H1 (cell line): ENCODE results near the gene UBE2E1. TPM values are rescaled to one million over a fixed set of nuclear protein-coding genes. Genes with fewer than 3 reads are reported as not detected.

Experiments used
- CTCF ChIA-PET: fragments of 300-600 bp; sonication (Branson Sonifier 250); formaldehyde crosslinking; loops from one replicate; lab custom pipeline; 2021; ENCODE audit not compliant: partially characterized antibody; lab: Charles Lee
- POLR2A ChIA-PET: fragments of 300-600 bp; sonication (Branson Sonifier 250); formaldehyde crosslinking; loops from one replicate; lab custom pipeline; 2021; ENCODE audit warnings: inconsistent platforms; ENCODE audit not compliant: partially characterized antibody; lab: Charles Lee
- DNase-seq, 2 experiments: peaks; one replicate each; pipeline versions ENCODE4 v3.0.0 to v3.0.0-alpha.2; 2010 to 2022; ENCODE audit warnings: low spot score in 2 of 2, low read depth in 1 of 2, mixed read lengths in 1 of 2
- FAIRE-seq: peaks from 2 replicates; lab custom pipeline; 2011; peaks lifted over from hg19 to GRCh38; lab: Jason Lieb, UNC
- H2AFZ ChIP-seq: 2 replicates; pipeline ENCODE4 v1.8.1; 2012; ENCODE audit warnings: low read length, inconsistent platforms
- H2AK5ac ChIP-seq: 2 replicates; pipeline ENCODE4 v1.6.1; 2013; ENCODE audit warnings: low read depth, low read length
- H2BK120ac ChIP-seq: replicated peaks from 2 replicates; pipeline ENCODE3; 2013; ENCODE audit warnings: low read depth, low read length, inconsistent platforms
- H2BK12ac ChIP-seq: 2 replicates; pipeline ENCODE4 v1.6.1; 2013; ENCODE audit warnings: low read depth, low read length
- H2BK15ac ChIP-seq: 2 replicates; pipeline ENCODE4 v1.6.1; 2013; ENCODE audit warnings: low read length
- H2BK20ac ChIP-seq: 2 replicates; pipeline ENCODE4 v1.6.1; 2013; ENCODE audit warnings: low read length
- H2BK5ac ChIP-seq: 2 replicates; pipeline ENCODE4 v1.6.1; 2013; ENCODE audit warnings: low read depth, low read length
- H3K14ac ChIP-seq: 2 replicates; pipeline ENCODE4 v1.6.1; 2013; ENCODE audit warnings: inconsistent platforms; ENCODE audit not compliant: insufficient read length
- H3K18ac ChIP-seq: 2 replicates; pipeline ENCODE4 v1.6.1; 2013; ENCODE audit warnings: low read length; ENCODE audit errors: extremely low read depth
- H3K23ac ChIP-seq: 2 replicates; pipeline ENCODE4 v1.6.1; 2013; ENCODE audit warnings: inconsistent platforms; ENCODE audit not compliant: insufficient read length
- H3K23me2 ChIP-seq: 2 replicates; pipeline ENCODE4 v1.6.1; 2013; ENCODE audit warnings: low read depth, low read length
- H3K27ac ChIP-seq: 2 replicates; pipeline ENCODE4 v1.6.1; 2011; ENCODE audit warnings: low read depth, low read length, inconsistent platforms
- H3K27me3 ChIP-seq, 4 experiments: replicated peaks in 1 of 4; 1 replicate in 1 of 4; 2 replicates in 3 of 4; pipeline versions ENCODE4 v1.6.1 to v1.8.1; 2011 to 2013; ENCODE audit warnings: low read length in 3 of 4, mild to moderate bottlenecking in 3 of 4, inconsistent platforms in 2 of 4, mixed read lengths in 2 of 4, moderate library complexity in 1 of 4; ENCODE audit not compliant: control insufficient read depth in 3 of 4, insufficient read depth in 3 of 4; ENCODE audit errors: extremely low read depth in 1 of 4
- H3K36me3 ChIP-seq, 4 experiments: 2 replicates each; pipeline versions ENCODE4 v1.6.1 to v1.8.1; 2011 to 2013; ENCODE audit warnings: mild to moderate bottlenecking in 4 of 4, low read length in 3 of 4, moderate library complexity in 2 of 4, control low read depth in 1 of 4, inconsistent platforms in 1 of 4; ENCODE audit not compliant: insufficient read depth in 4 of 4, control insufficient read depth in 2 of 4
- H3K4ac ChIP-seq: replicated peaks from 2 replicates; pipeline ENCODE3; 2013; ENCODE audit warnings: low read length, low read depth, mixed read lengths, inconsistent platforms; ENCODE audit not compliant: insufficient read length
- H3K4me1 ChIP-seq, 4 experiments: replicated peaks in 1 of 4; 1 replicate in 1 of 4; 2 replicates in 3 of 4; pipeline versions ENCODE4 v1.6.1 to v1.8.1; 2011 to 2013; ENCODE audit warnings: low read length in 3 of 4, inconsistent platforms in 2 of 4, mixed read lengths in 1 of 4; ENCODE audit not compliant: insufficient read depth in 4 of 4, control insufficient read depth in 3 of 4
- H3K4me2 ChIP-seq, 2 experiments: 2 replicates each; pipeline versions ENCODE4 v1.6.1 to v1.8.1; 2011 to 2013; ENCODE audit warnings: low read depth in 2 of 2, low read length in 2 of 2, control low read depth in 1 of 2, inconsistent platforms in 1 of 2, mild to moderate bottlenecking in 1 of 2; ENCODE audit not compliant: insufficient read depth in 1 of 2
- H3K4me3 ChIP-seq, 4 experiments: fragments of 200-600, 300-600 bp in 1 of 4; sonication (generic), shearing (Covaris generic), sonication (Bioruptor Twin) in 1 of 4; 2 replicates each; pipeline versions ENCODE4 v1.5.1 to v1.8.1; 2011 to 2016; ENCODE audit warnings: low read length in 4 of 4, low read depth in 3 of 4, control low read depth in 2 of 4, inconsistent platforms in 2 of 4, mild to moderate bottlenecking in 2 of 4, mixed read lengths in 1 of 4, moderate library complexity in 1 of 4; ENCODE audit not compliant: insufficient read depth in 2 of 4; ENCODE audit errors: extremely low read depth in 1 of 4
- H3K56ac ChIP-seq: replicated peaks from 2 replicates; pipeline ENCODE3; 2013; ENCODE audit warnings: low read depth, mild to moderate bottlenecking, mixed read lengths, low read length, inconsistent platforms; ENCODE audit not compliant: insufficient read length
- H3K79me1 ChIP-seq: 2 replicates; pipeline ENCODE4 v1.6.1; 2013; ENCODE audit warnings: low read depth, low read length, control low read depth
- H3K79me2 ChIP-seq, 2 experiments: 2 replicates each; pipeline versions ENCODE4 v1.6.1 to v1.8.1; 2012 to 2013; ENCODE audit warnings: low read length in 2 of 2, mild to moderate bottlenecking in 2 of 2, inconsistent platforms in 1 of 2; ENCODE audit not compliant: insufficient read depth in 2 of 2, control insufficient read depth in 1 of 2
- H3K9ac ChIP-seq, 4 experiments: replicated peaks in 1 of 4; 1 replicate in 1 of 4; 2 replicates in 3 of 4; pipeline versions ENCODE4 v1.6.1 to v1.8.1; 2011 to 2013; ENCODE audit warnings: low read depth in 3 of 4, low read length in 3 of 4, control low read depth in 2 of 4, mild to moderate bottlenecking in 2 of 4, moderate library complexity in 2 of 4, inconsistent platforms in 1 of 4; ENCODE audit errors: extremely low read depth in 1 of 4
- H3K9me3 ChIP-seq, 2 experiments: 2 replicates each; pipeline versions ENCODE4 v1.6.1 to v1.8.1; 2012 to 2013; ENCODE audit warnings: mild to moderate bottlenecking in 2 of 2, moderate library complexity in 2 of 2, control low read depth in 1 of 2, inconsistent platforms in 1 of 2, low read depth in 1 of 2, low read length in 1 of 2, mixed read lengths in 1 of 2; ENCODE audit not compliant: insufficient read depth in 2 of 2
- H4K20me1 ChIP-seq, 2 experiments: replicated peaks in 1 of 2; 2 replicates each; pipeline versions ENCODE3 to v1.8.1; 2011 to 2013; ENCODE audit warnings: inconsistent platforms in 2 of 2, low read length in 2 of 2, mild to moderate bottlenecking in 1 of 2; ENCODE audit not compliant: insufficient read depth in 2 of 2, control insufficient read depth in 1 of 2
- H4K5ac ChIP-seq: 2 replicates; pipeline ENCODE4 v1.6.1; 2013; ENCODE audit warnings: low read length, low read depth, mixed read lengths, inconsistent platforms; ENCODE audit not compliant: insufficient read length
- H4K8ac ChIP-seq: 2 replicates; pipeline ENCODE4 v1.8.0; 2013; ENCODE audit warnings: mild to moderate bottlenecking, moderate library complexity, low read length, inconsistent platforms; ENCODE audit not compliant: insufficient read depth; ENCODE audit errors: extremely low read depth
- H4K91ac ChIP-seq: replicated peaks from 2 replicates; pipeline ENCODE3; 2013; ENCODE audit warnings: low read length, mixed read lengths, inconsistent platforms; ENCODE audit not compliant: insufficient read length
- BCL11A ChIP-seq, 2 experiments: IDR thresholded peaks; one replicate each; pipeline ENCODE4 v1.6.1; 2011; ENCODE audit warnings: low read depth in 2 of 2, low read length in 2 of 2, mild to moderate bottlenecking in 2 of 2
- EP300 ChIP-seq, 2 experiments: IDR thresholded peaks; 1 replicate in 1 of 2; 2 replicates in 1 of 2; pipeline ENCODE4 v1.6.1; 2011 to 2012; ENCODE audit warnings: low read depth in 2 of 2, low read length in 2 of 2, mild to moderate bottlenecking in 2 of 2, borderline replicate concordance in 1 of 2, inconsistent platforms in 1 of 2, moderate library complexity in 1 of 2
- GABPA ChIP-seq: IDR thresholded peaks from 2 replicates; pipeline ENCODE4 v1.6.1; 2011; ENCODE audit warnings: mild to moderate bottlenecking, low read length, moderate library complexity, borderline replicate concordance; ENCODE audit not compliant: insufficient read depth
- GTF2F1 ChIP-seq: IDR thresholded peaks from 2 replicates; pipeline ENCODE4 v1.6.1; 2012; ENCODE audit warnings: low read depth, low read length, improper control_type of control experiment, borderline replicate concordance
- NANOG ChIP-seq: IDR thresholded peaks from 2 replicates; pipeline ENCODE4 v1.6.1; 2011; ENCODE audit warnings: low read length, low read depth, mild to moderate bottlenecking, inconsistent platforms; ENCODE audit not compliant: insufficient read depth, poor library complexity, severe bottlenecking
- POU5F1 ChIP-seq: IDR thresholded peaks from 2 replicates; pipeline ENCODE4 v1.6.1; 2011; ENCODE audit warnings: low read depth, mild to moderate bottlenecking, low read length, moderate library complexity
- RBBP5 ChIP-seq: IDR thresholded peaks from 2 replicates; pipeline ENCODE4 v1.7.1; 2012; ENCODE audit warnings: low read depth, mild to moderate bottlenecking, inconsistent platforms, low read length, moderate library complexity, borderline replicate concordance
- TCF12 ChIP-seq: IDR thresholded peaks from 2 replicates; pipeline ENCODE4 v1.6.1; 2011; ENCODE audit warnings: low read depth, mild to moderate bottlenecking, low read length
- WGBS, 2 experiments: shearing (Covaris generic) in 1 of 2; methylation state at CpG; one replicate each; pipeline versions ENCODE4 v1.1.6 to v1.1.7; 2013 to 2015; ENCODE audit warnings: low lambda C conversion rate in 2 of 2, mixed read lengths in 2 of 2, inconsistent platforms in 1 of 2, low coverage in 1 of 2, missing lambda C conversion rate in 1 of 2; ENCODE audit not compliant: insufficient replicate concordance in 2 of 2, insufficient coverage in 1 of 2, insufficient read length in 1 of 2; ENCODE audit errors: extremely low coverage in 1 of 2, missing lambda C conversion rate in 1 of 2; 5-methylcytosine and 5-hydroxymethylcytosine counted together
- polyA plus RNA-seq, 7 experiments: library from polyadenylated mRNA; depleted of rRNA in 3 of 7; stranded (reverse) in 5 of 7; unstranded in 2 of 7; fragments of >200 nt in 5 of 7; fragments of 200-250 nt in 2 of 7; gene quantifications; 1 replicate in 5 of 7; 2 replicates in 1 of 7; 4 replicates in 1 of 7; pipeline versions ENCODE4 v1.2.1 to v1.2.3, GENCODE V29; 2011 to 2013; ENCODE audit warnings: missing spikeins in 2 of 7, mixed read lengths in 2 of 7
- total RNA-seq: library from RNA; stranded (reverse); fragmentation: NEBNext Ultra II Directional; extraction: Animal tissue kit (Norgen Biotek cat#: 25700); gene quantifications from 2 replicates; pipeline ENCODE4 v1.2.1, GENCODE V29; 2021

UBE2E1 gene
- total and polyA plus RNA-seq, 2 of the 8 experiments (the other 6 are each of a cell fraction or from before 2014, with no cell fraction given), result 109 to 141 TPM

DNA sequence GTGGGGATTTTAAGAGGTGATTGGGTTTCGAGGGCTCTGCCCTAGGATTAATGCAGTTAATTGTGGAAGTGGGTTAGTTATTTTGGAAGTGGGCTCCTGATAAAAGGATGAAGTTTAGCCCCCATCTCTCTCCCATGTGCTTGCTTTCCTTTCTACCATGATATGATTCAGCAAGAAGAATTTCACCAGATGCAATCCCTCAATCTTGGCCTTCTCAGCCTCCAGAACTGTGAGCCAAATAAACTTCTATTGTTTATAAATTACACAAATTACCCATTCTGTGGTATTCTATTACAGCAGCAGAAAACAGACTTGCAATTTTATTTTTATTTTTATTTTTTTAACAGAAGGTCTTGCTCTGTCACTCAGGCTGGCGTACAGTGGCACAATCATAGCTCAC, 27.3 kb upstream of the UBE2E1 start:
- Histone ChIP-seq H3K23ac (no peak overlapping the region), H3K36me3 (no peaks in the 10 kb centered on the region), H3K9ac (no peak overlapping the region), H4K20me1 (no peaks in the 10 kb centered on the region), H3K4me2 (no peak overlapping the region), H3K4ac (no peak overlapping the region), H3K18ac (no peak overlapping the region), H2AFZ (no peak overlapping the region), H2BK5ac (no peak overlapping the region), H4K8ac (no peak overlapping the region), H2BK12ac (no peak overlapping the region), H2BK20ac (no peak overlapping the region), H2AK5ac (no peak overlapping the region), H3K14ac (no peak overlapping the region), H3K23me2 (no peaks in the 10 kb centered on the region), H2BK15ac (no peak overlapping the region), H2BK120ac (no peak overlapping the region), H3K4me3 (no peak overlapping the region), H3K56ac (no peak overlapping the region), H3K27me3 (no peaks in the 10 kb centered on the region), H3K9me3 (no peaks in the 10 kb centered on the region), H3K4me1 (no peaks in the 10 kb centered on the region), H4K91ac (no peak overlapping the region), H3K27ac (no peak overlapping the region), H4K5ac (no peak overlapping the region), H3K79me1 (no peaks in the 10 kb centered on the region), H3K79me2 (no peaks in the 10 kb centered on the region)
- FAIRE-seq (no peak), DNase-seq (no peak)
- CTCF ChIA-PET, result no interaction called here
- WGBS, 2 experiments, result 85% methylated on average over 2 of the region's 2 CpGs; no CpG with 5 or more reads in 1 of the 2 experiments
- POLR2A ChIA-PET, result no interaction called here
- TF ChIP-seq POU5F1, result no peak
- TF ChIP-seq GTF2F1, result no peak
- no peak for TF ChIP-seq EP300 (IDR thresholded peaks at IDR 0.05; ENCODE audit: borderline replicate concordance in 1 of 2, low read depth in 2 of 2, low read length in 2 of 2)
- TF ChIP-seq TCF12, result no peak
- TF ChIP-seq NANOG, result no peak
- TF ChIP-seq RBBP5, result no peak
- TF ChIP-seq BCL11A (IDR thresholded peaks at IDR 0.05; ENCODE audit: low read depth in 2 of 2, low read length in 2 of 2), result no peak
- no peak for TF ChIP-seq GABPA
